Brain microvascular endothelial cell (primary cell): ENCODE data around the gene TBC1D21.

Source experiments
- DNase-seq: peaks from one replicate; pipeline ENCODE4 v3.0.0-alpha.2; 2020
- H3K27ac ChIP-seq: fragments of 250-450 bp; sonication (Bioruptor Pico); 2 replicates; pipeline ENCODE4 v1.5.1; 2020; ENCODE audit warnings: mild to moderate bottlenecking, moderate library complexity
- H3K27me3 ChIP-seq: fragments of 250-450 bp; sonication (Bioruptor Pico); replicated peaks from 2 replicates; pipeline ENCODE4 v1.5.1; 2020; ENCODE audit warnings: mild to moderate bottlenecking
- H3K36me3 ChIP-seq: fragments of 250-450 bp; sonication (Bioruptor Pico); replicated peaks from 2 replicates; pipeline ENCODE4 v1.5.1; 2020; ENCODE audit warnings: mild to moderate bottlenecking
- H3K4me3 ChIP-seq: 2 replicates; pipeline ENCODE4 v1.5.1; 2011; ENCODE audit warnings: low read depth, mild to moderate bottlenecking, control low read depth, low read length, moderate library complexity
- in situ Hi-C: cut with HindIII; loops from 2 replicates; pipeline ENCODE4 v1.10.0; 2017; ENCODE audit warnings: low sequenced_read_pairs, low pct_ligation_motif_present
- TF ChIP-seq, protein P1 (sequence below): IDR thresholded peaks from 2 replicates; pipeline ENCODE4 v1.5.1; 2011; ENCODE audit warnings: low read depth, mild to moderate bottlenecking, moderate library complexity, low read length, control low read depth, inconsistent platforms; ENCODE audit errors: missing control alignments

The TBC1D21 gene

DNA sequence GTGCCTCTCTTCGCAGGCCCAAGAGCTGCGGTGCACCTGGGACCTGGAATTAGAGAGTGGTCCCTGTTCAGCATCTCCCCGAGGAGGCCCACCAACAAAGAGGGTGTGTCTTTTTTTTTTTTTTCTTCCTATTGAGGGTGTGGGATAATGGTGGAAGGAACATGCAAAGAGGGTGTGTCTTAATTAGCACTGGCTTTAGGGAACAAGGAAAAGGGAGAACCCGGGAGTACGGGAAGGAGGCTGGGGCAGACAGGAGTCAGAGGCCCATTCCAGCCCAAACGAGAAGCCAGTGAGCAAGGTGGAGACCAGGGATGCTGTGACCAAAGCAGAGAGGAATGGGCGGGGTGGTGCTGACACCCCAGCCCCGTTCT, 52.5 kb downstream of the TBC1D21 start:
- Histone ChIP-seq H3K4me3 (peak overlapping the region; percentile 71), H3K27ac (peak overlapping the region; percentile 4)

DNA sequence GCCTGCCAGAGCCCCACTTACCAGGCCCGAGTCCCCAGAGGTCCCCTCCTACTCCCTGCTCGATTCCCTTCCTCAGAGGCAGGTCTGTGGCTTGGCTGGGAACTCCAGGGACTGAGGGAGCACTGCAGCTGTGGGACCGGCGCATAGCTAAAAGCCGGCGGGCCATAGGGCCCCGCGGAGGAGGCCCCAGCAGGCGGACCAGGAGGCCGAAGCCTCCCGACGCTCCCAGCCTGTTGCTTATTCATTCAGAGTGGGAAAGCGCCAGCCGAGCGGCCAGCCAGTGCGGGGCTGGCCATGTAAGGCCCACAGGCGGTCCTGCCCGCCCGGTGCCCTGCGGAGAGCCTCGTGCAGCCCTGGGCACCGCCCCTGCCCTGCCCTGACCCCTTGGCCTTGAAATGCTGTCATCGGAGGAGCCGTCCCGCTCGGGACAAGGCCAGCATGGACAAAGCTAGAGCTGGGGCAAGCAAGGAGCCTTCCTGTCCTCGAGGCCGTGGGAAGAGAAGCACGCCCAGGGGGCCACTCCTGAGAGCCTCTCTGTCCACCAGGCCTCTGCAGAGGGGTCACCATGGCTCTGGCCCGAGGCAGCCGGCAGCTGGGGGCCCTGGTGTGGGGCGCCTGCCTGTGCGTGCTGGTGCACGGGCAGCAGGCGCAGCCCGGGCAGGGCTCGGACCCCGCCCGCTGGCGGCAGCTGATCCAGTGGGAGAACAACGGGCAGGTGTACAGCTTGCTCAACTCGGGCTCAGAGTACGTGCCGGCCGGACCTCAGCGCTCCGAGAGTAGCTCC, 53.0 kb downstream of the TBC1D21 start, which contains the start of gene LOXL1:
Gene LOXL1, plus strand, starts transcription at position 244 of the 784 bp plus-strand sequence. Its CDS starts 322 bp downstream, at position 566.
- peak within 1 kb of the TSS; percentile 71 for H3K4me3 ChIP-seq
- H3K27ac ChIP-seq, result peak within 1 kb of the TSS; percentile 46
- DNase-seq, result peak; percentile 81
- H3K36me3 ChIP-seq, result no peaks in the 10 kb centered on the region
- H3K27me3 ChIP-seq, result no peaks in the 10 kb centered on the region
- TF ChIP-seq, protein P1, sequence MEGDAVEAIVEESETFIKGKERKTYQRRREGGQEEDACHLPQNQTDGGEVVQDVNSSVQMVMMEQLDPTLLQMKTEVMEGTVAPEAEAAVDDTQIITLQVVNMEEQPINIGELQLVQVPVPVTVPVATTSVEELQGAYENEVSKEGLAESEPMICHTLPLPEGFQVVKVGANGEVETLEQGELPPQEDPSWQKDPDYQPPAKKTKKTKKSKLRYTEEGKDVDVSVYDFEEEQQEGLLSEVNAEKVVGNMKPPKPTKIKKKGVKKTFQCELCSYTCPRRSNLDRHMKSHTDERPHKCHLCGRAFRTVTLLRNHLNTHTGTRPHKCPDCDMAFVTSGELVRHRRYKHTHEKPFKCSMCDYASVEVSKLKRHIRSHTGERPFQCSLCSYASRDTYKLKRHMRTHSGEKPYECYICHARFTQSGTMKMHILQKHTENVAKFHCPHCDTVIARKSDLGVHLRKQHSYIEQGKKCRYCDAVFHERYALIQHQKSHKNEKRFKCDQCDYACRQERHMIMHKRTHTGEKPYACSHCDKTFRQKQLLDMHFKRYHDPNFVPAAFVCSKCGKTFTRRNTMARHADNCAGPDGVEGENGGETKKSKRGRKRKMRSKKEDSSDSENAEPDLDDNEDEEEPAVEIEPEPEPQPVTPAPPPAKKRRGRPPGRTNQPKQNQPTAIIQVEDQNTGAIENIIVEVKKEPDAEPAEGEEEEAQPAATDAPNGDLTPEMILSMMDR, result no peak
- in situ Hi-C loops, result no loop called here

More for the DNA sequence above, 52.5 kb downstream of the TBC1D21 start:
- in situ Hi-C loops, result no loop called here
- DNase-seq, result no peak
- H3K27me3 ChIP-seq, result no peaks in the 10 kb centered on the region
- TF ChIP-seq, protein P1, result no peak
- no peaks in the 10 kb centered on the region for H3K36me3 ChIP-seq

GRCh38 chr15:73927003-73927475, 53.7 kb downstream of the TBC1D21 start:
- peak overlapping the region; percentile 71 for H3K4me3 ChIP-seq
- peak overlapping the region; percentile 46 for H3K27ac ChIP-seq
- no peak for DNase-seq
- H3K36me3 ChIP-seq, result no peaks in the 10 kb centered on the region
- in situ Hi-C loops, result no loop called here
- H3K27me3 ChIP-seq, result no peaks in the 10 kb centered on the region
- TF ChIP-seq, protein P1, result no peak

DNA sequence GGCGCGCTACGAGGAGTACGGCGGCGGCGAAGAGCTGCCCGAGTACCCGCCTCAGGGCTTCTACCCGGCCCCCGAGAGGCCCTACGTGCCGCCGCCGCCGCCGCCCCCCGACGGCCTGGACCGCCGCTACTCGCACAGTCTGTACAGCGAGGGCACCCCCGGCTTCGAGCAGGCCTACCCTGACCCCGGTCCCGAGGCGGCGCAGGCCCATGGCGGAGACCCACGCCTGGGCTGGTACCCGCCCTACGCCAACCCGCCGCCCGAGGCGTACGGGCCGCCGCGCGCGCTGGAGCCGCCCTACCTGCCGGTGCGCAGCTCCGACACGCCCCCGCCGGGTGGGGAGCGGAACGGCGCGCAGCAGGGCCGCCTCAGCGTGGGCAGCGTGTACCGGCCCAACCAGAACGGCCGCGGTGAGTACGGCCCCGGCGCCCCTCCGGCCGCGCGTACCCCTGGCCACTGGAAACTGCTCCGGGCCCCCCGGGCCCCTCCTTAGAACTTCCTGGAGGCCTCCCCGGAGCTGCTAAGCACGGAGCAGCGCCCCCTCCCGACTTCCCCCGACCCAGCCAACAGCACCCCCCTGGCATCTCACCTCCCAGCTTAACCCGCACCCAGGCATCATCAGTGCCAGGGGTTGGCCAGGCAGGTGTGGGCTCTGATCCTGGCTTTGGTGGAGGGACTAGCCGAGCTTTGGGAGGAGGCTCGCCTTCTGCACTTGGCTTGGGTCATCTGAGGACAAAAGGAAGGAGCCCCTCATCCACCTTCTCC, 54.3 kb downstream of the TBC1D21 start:
- peak overlapping the region; percentile 46 for H3K27ac ChIP-seq
- in situ Hi-C loops, result no loop called here
- peak overlapping the region; percentile 71 for H3K4me3 ChIP-seq
- H3K27me3 ChIP-seq, result no peaks in the 10 kb centered on the region
- peaks cover 2% of the 10 kb centered on the region for H3K36me3 ChIP-seq
- DNase-seq, result peak; percentile 34
- TF ChIP-seq, protein P1, result peak; percentile 70

DNA sequence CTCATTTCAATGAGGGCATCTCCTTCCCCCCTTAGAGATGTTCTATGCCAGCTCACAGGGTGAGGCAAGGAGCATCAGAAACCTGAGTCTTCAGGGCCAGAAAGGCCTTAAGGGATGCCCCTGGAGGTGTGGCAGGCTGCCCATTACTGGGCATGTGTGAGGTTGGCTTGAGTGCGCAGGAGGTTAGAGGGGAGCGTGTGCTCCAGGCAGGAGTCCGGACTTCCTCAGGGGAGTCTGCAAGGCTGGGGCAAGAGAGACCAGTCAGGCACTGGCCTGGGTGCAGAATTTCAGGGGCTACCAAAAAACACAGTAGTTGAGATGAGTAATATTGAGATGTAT, 54.8 kb downstream of the TBC1D21 start:
- no peak for DNase-seq
- H3K36me3 ChIP-seq, result peaks cover 2% of the 10 kb centered on the region
- no peaks in the 10 kb centered on the region for H3K27me3 ChIP-seq
- no peak overlapping the region for H3K27ac ChIP-seq
- TF ChIP-seq, protein P1, result no peak
- peak overlapping the region; percentile 71 for H3K4me3 ChIP-seq
- in situ Hi-C loops, result no loop called here
